ENCODE measurements around the gene DLGAP4. TPM values are rescaled to one million over a fixed set of nuclear protein-coding genes. Genes with fewer than 3 reads are reported as not detected.
"Not testable (repeated sequence)": the region's sequence is repeated elsewhere in the genome, so short reads cannot be mapped to it uniquely, and the experiment has no call there.

Gene DLGAP4
- total and polyA plus RNA-seq, 7 experiments from 2014 or later, result 15.0 to 40.2 (median 35.3) TPM

DNA sequence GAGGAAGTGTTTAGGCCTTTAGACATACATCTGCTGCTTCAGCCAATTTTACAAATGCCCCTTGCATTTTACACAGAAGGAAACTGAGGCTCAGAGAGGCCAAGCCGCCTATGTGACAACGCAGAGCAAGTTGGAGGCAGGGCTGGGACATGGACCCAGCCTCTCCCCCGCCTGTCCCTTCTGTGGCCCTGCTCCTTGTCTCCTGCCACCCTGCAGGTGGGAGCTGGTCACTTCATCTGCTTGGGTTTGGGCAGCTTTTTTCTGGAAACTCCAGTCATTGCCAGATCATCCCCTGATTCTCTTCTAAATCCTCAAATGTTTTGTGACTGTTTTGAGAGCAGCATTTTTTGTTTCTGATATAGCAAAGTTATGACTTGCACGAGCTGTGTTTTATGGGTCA, 68.9 kb downstream of the DLGAP4 start:
- ATAC-seq (no peak), DNase-seq (no peak)
- peaks cover 0 to 3% (median 0%) of the 10 kb centered on the region in 11 donors for H3K9me3 Mint-ChIP-seq
- peaks cover 12 to 40% (median 25%) of the 10 kb centered on the region in 5 donors for H3K27me3 Mint-ChIP-seq
- Histone ChIP-seq H3K4me3 (ENCODE audit: low read length) (no peak overlapping the region), H3K36me3 (ENCODE audit: control insufficient read depth in 2 of 3, insufficient read depth in 3 of 3, low read length in 3 of 3) (no peaks in the 10 kb centered on the region), H3K9me3 (ENCODE audit: control insufficient read depth in 2 of 3, low read length in 3 of 3) (no peaks in the 10 kb centered on the region), H3K27me3 (ENCODE audit: control insufficient read depth in 2 of 2, insufficient read depth in 2 of 2, low read length in 2 of 2) (no peaks in the 10 kb centered on the region), H3K27ac (ENCODE audit: low read depth, low read length) (no peak overlapping the region), H3K4me1 (ENCODE audit: control insufficient read depth in 2 of 2, insufficient read depth in 2 of 2, low read length in 2 of 2) (no peaks in the 10 kb centered on the region)
- no peak overlapping the region for H3K27ac Mint-ChIP-seq
- no peaks in the 10 kb centered on the region for H3K36me3 Mint-ChIP-seq
- no peak overlapping the region for H3K4me3 Mint-ChIP-seq
- H3K4me1 Mint-ChIP-seq, result no peaks in the 10 kb centered on the region
- CTCF ChIA-PET, result no interaction called here
- POLR2A ChIA-PET, result no interaction called here
- intact Hi-C loops (cut with micrococcal nuclease), result no loop called here

DNA sequence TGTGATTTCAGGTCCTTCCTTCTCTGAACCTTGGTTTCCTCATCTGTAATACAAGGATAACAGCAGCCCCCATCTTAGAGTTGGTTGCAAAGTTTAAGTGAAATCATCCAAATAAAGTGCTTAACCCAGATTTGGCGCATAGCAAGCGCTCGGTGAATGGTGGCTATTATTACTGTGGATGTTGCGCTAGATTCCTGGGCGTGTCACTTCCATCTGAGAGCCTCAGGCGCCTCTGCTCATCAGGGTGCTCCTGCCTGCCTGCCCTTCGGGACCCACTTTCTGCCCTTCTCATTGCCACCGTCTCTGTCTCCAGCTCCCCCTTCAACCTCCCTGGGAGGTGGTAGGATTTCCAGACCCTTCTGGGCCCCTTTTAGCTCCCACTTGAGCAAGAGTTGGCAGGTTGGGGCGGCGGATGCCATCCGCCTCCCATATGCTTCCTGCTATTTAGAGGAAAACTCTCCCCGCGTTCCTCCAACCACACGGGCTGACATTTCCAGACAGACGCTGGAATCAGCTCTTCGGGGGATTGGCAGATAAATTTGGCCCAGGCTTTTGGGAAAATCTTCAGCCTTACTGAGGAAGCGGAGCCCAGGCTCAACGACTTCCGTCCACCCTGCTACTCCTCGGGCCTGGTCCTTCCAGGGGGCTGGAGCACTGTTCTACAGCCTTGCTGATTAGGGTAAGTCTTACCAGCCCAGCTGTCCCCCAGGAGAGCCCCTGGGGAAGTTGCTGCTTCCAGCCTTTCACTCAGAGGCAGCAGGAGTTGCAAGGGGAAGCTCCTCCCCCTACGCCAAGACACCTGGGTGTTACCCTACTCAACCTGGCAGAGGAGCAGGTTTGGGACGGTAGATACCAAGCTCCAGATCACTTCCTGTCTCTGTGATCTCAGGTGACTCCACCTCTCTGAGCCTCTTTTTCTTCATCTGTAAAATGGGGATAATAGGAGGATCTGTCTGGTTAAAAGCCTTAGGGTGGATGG, 71.5 kb downstream of the DLGAP4 start:
- H3K27me3 ChIP-seq (ENCODE audit: control insufficient read depth in 2 of 2, insufficient read depth in 2 of 2, low read length in 2 of 2), result no peaks in the 10 kb centered on the region
- POLR2A ChIA-PET, result no interaction called here
- H3K36me3 ChIP-seq (ENCODE audit: control insufficient read depth in 2 of 3, insufficient read depth in 3 of 3, low read length in 3 of 3), result no peaks in the 10 kb centered on the region
- DNase-seq (no peak), ATAC-seq (no peak)
- H3K27me3 Mint-ChIP-seq, result peaks cover 17 to 44% (median 24%) of the 10 kb centered on the region in 5 donors
- H3K4me3 Mint-ChIP-seq, result no peak overlapping the region
- H3K27ac Mint-ChIP-seq, result no peak overlapping the region
- CTCF ChIA-PET, result interaction anchor here (0.6 kb wide), 2 partner anchors 14 to 62 kb away, joined by 3 read pairs; no protein-coding TSS in a partner anchor
- no peak overlapping the region for H3K27ac ChIP-seq (ENCODE audit: low read depth, low read length)
- H3K36me3 Mint-ChIP-seq, result no peaks in the 10 kb centered on the region
- intact Hi-C loops (cut with micrococcal nuclease), result no loop called here
- H3K4me3 ChIP-seq (ENCODE audit: low read length), result no peak overlapping the region
- H3K4me1 ChIP-seq (ENCODE audit: control insufficient read depth in 2 of 2, insufficient read depth in 2 of 2, low read length in 2 of 2), result no peaks in the 10 kb centered on the region
- H3K9me3 ChIP-seq (ENCODE audit: control insufficient read depth in 2 of 3, low read length in 3 of 3), result no peaks in the 10 kb centered on the region
- H3K9me3 Mint-ChIP-seq, result peaks cover 0 to 4% (median 0%) of the 10 kb centered on the region in 11 donors
- no peaks in the 10 kb centered on the region for H3K4me1 Mint-ChIP-seq

DNA sequence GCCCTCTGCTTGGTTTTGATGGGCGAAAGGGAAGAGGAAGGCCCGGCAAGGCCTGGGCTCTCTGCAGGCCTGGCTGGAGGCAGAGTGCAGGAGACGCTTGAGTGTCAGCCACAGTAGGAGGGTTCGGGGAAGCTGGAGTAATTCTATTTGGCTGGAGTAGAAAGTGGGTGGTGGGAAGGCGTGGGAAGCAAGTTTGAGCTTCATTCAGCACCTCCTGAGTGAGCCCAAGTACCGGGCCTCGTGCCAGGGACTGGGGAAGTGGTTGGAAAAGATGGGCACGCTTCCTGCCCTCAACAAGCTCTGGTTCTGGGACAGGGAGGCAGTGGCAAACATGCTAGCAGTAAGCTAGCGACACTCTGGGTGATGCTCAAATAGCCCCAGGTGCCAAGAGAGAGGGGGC, 72.5 kb downstream of the DLGAP4 start:
- no peak for ATAC-seq
- ChIA-PET CTCF (interaction anchor here (1.1 kb wide), 1 partner anchor 176 kb away, joined by 3 read pairs; no protein-coding TSS in a partner anchor), POLR2A (no interaction called here)
- Histone ChIP-seq H3K27ac (ENCODE audit: low read depth, low read length) (no peak overlapping the region), H3K27me3 (ENCODE audit: control insufficient read depth in 2 of 2, insufficient read depth in 2 of 2, low read length in 2 of 2) (no peaks in the 10 kb centered on the region), H3K4me1 (ENCODE audit: control insufficient read depth in 2 of 2, insufficient read depth in 2 of 2, low read length in 2 of 2) (no peaks in the 10 kb centered on the region), H3K36me3 (ENCODE audit: control insufficient read depth in 2 of 3, insufficient read depth in 3 of 3, low read length in 3 of 3) (no peaks in the 10 kb centered on the region), H3K9me3 (ENCODE audit: control insufficient read depth in 2 of 3, low read length in 3 of 3) (no peaks in the 10 kb centered on the region), H3K4me3 (ENCODE audit: low read length) (no peak overlapping the region)
- intact Hi-C loops (cut with micrococcal nuclease), result no loop called here
- H3K4me1 Mint-ChIP-seq, result no peaks in the 10 kb centered on the region
- H3K9me3 Mint-ChIP-seq, result peaks cover 0 to 4% (median 0%) of the 10 kb centered on the region in 11 donors
- H3K27ac Mint-ChIP-seq, result no peak overlapping the region
- no peaks in the 10 kb centered on the region for H3K36me3 Mint-ChIP-seq
- DNase-seq, result no peak
- H3K4me3 Mint-ChIP-seq, result no peak overlapping the region
- peaks cover 11 to 41% (median 24%) of the 10 kb centered on the region in 5 donors for H3K27me3 Mint-ChIP-seq

DNA sequence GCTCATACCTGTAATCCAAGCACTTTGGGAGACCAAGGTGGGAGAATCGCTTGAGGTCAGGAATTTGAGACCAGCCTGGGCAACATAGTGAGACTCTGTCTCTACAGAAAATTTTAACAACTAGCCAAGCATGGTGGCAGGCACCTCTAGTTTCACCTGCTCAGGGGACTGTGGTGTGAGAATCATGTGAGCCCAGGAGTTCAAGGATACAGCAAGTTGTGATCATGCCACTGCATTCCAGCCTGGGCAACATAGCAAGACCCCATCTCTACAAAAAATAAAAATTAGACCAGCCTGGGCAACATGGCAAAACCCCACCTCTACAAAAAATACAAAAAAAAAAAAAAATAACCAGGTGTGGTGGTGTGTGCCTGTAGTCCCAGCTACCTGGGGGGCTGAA, 73.8 kb downstream of the DLGAP4 start:
- POLR2A ChIA-PET, result not testable (repeated sequence)

DNA sequence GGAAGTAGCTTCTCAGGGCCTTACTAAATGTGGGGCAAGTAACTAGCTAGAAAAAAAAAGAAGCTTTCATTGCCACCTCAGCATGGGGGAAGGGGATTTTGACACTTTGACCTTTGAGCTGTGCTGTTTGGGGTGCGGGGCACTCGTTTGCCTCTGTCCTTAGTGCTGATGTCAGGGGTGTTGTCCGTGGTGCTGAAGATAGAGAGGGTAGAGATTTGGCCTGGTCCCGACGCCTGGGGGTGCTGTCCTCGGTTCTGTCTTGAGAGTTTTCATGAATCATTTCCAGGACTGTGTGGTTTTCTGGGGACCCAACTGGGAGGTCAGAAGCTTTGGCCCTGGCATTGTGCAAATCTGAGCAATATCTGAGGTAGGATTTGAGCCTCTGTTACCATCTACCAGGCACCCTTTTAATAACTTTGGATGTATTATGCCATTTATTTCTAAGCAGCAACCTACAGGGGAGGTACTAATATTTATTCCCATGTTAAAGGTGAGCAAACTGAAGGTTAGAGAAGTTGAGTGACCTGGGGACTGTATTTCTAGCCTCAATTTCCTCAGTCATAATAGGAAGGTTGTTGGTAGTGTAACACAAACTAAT, 78.0 kb downstream of the DLGAP4 start:
- Histone ChIP-seq H3K27ac (ENCODE audit: low read depth, low read length) (no peak overlapping the region), H3K27me3 (ENCODE audit: control insufficient read depth in 2 of 2, insufficient read depth in 2 of 2, low read length in 2 of 2) (no peaks in the 10 kb centered on the region), H3K9me3 (ENCODE audit: control insufficient read depth in 2 of 3, low read length in 3 of 3) (no peaks in the 10 kb centered on the region), H3K4me3 (ENCODE audit: low read length) (no peak overlapping the region), H3K4me1 (ENCODE audit: control insufficient read depth in 2 of 2, insufficient read depth in 2 of 2, low read length in 2 of 2) (no peaks in the 10 kb centered on the region), H3K36me3 (ENCODE audit: control insufficient read depth in 2 of 3, insufficient read depth in 3 of 3, low read length in 3 of 3) (no peaks in the 10 kb centered on the region)
- ChIA-PET CTCF (no interaction called here), POLR2A (interaction anchor here (0.6 kb wide), 1 partner anchor 43 kb away, joined by 5 read pairs; no protein-coding TSS in a partner anchor)
- Mint-ChIP-seq H3K4me1 (no peaks in the 10 kb centered on the region), H3K27ac (no peak overlapping the region), H3K4me3 (no peak overlapping the region), H3K36me3 (no peaks in the 10 kb centered on the region), H3K9me3 (peaks cover 0 to 5% (median 0%) of the 10 kb centered on the region in 11 donors), H3K27me3 (peaks cover 0 to 28% (median 13%) of the 10 kb centered on the region in 5 donors)
- intact Hi-C loops (cut with micrococcal nuclease), result no loop called here
- peak in 7 of 9 donors; percentile 8 to 52 (median 27) for DNase-seq
- ATAC-seq, result peak; percentile 64

More for the DNA sequence above, 73.8 kb downstream of the DLGAP4 start:
- H3K27me3 ChIP-seq (ENCODE audit: control insufficient read depth in 2 of 2, insufficient read depth in 2 of 2, low read length in 2 of 2); H3K36me3 Mint-ChIP-seq; H3K27ac Mint-ChIP-seq; ATAC-seq; H3K27ac ChIP-seq (ENCODE audit: low read depth, low read length); H3K4me3 ChIP-seq (ENCODE audit: low read length); H3K4me3 Mint-ChIP-seq; H3K9me3 ChIP-seq (ENCODE audit: control insufficient read depth in 2 of 3, low read length in 3 of 3); H3K36me3 ChIP-seq (ENCODE audit: control insufficient read depth in 2 of 3, insufficient read depth in 3 of 3, low read length in 3 of 3); intact Hi-C loops (cut with micrococcal nuclease); H3K4me1 Mint-ChIP-seq; H3K4me1 ChIP-seq (ENCODE audit: control insufficient read depth in 2 of 2, insufficient read depth in 2 of 2, low read length in 2 of 2); DNase-seq; H3K9me3 Mint-ChIP-seq: not testable (repeated sequence)
- peaks cover 6 to 42% (median 24%) of the 10 kb centered on the region in 5 donors for H3K27me3 Mint-ChIP-seq
- CTCF ChIA-PET, result interaction anchor here (1.1 kb wide), 1 partner anchor 177 kb away, joined by 3 read pairs; no protein-coding TSS in a partner anchor

DNA sequence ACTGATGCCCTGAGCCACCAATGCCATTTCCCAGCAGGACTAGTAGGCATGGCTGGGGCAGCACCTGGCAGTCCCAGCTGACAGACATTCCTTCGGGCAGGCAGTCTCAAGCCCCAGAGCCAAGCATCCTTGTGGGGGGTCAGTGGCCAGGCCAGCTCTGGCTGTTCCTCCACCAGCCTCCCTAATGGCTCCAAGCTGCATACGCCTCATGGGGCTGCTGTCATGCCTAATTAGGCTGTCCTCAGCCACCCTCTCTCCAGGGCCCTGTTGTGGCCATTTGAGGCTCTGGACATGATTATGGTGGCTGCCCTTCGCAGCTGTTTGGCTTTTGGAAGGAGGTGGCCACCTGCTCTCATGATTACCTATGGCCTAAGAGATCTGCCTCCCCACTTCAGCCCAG, 79.4 kb downstream of the DLGAP4 start:
- no peaks in the 10 kb centered on the region for H3K4me1 Mint-ChIP-seq
- ChIA-PET CTCF (no interaction called here), POLR2A (no interaction called here)
- no peak overlapping the region for H3K27ac ChIP-seq (ENCODE audit: low read depth, low read length)
- H3K4me3 Mint-ChIP-seq, result no peak overlapping the region
- intact Hi-C loops (cut with micrococcal nuclease), result no loop called here
- H3K4me3 ChIP-seq (ENCODE audit: low read length), result no peak overlapping the region
- H3K9me3 ChIP-seq (ENCODE audit: control insufficient read depth in 2 of 3, low read length in 3 of 3), result no peaks in the 10 kb centered on the region
- no peak for ATAC-seq
- no peaks in the 10 kb centered on the region for H3K27me3 ChIP-seq (ENCODE audit: control insufficient read depth in 2 of 2, insufficient read depth in 2 of 2, low read length in 2 of 2)
- no peaks in the 10 kb centered on the region for H3K36me3 ChIP-seq (ENCODE audit: control insufficient read depth in 2 of 3, insufficient read depth in 3 of 3, low read length in 3 of 3)
- DNase-seq, result no peak
- no peaks in the 10 kb centered on the region for H3K4me1 ChIP-seq (ENCODE audit: control insufficient read depth in 2 of 2, insufficient read depth in 2 of 2, low read length in 2 of 2)
- H3K27ac Mint-ChIP-seq, result no peak overlapping the region
- peaks cover 0 to 4% (median 0%) of the 10 kb centered on the region in 11 donors for H3K9me3 Mint-ChIP-seq
- H3K36me3 Mint-ChIP-seq, result no peaks in the 10 kb centered on the region
- peaks cover 3 to 21% (median 8%) of the 10 kb centered on the region in 5 donors for H3K27me3 Mint-ChIP-seq

All from naive thymus-derived CD4-positive, alpha-beta T cell (primary cell).